Memory B cell (primary cell): ENCODE measurements around the gene ATP6AP1.

Experiments used
- ATAC-seq: fragments of 150-1000 bp; cut with Tn5 transposase; 2 replicates; pipeline ENCODE4 v1.10.0; 2021; ENCODE audit warnings: low read depth, mild to moderate bottlenecking, moderate library complexity
- DNase-seq, 2 donors: peaks; one replicate each; pipeline ENCODE4 v3.0.0; 2022; ENCODE audit warnings: low spot score in 2 of 2
- H3K27ac Mint-ChIP-seq: one replicate; pipeline ENCODE4 v1.8.0; 2022; ENCODE audit warnings: mild to moderate bottlenecking, moderate library complexity, mixed read lengths
- H3K27me3 Mint-ChIP-seq: one replicate; pipeline ENCODE4 v1.8.0; 2022; ENCODE audit warnings: mixed read lengths
- H3K36me3 Mint-ChIP-seq: one replicate; pipeline ENCODE4 v1.8.0; 2022; ENCODE audit warnings: mild to moderate bottlenecking, mixed read lengths
- H3K4me1 Mint-ChIP-seq: one replicate; pipeline ENCODE4 v1.8.0; 2022; ENCODE audit warnings: mixed read lengths
- H3K4me3 Mint-ChIP-seq: one replicate; pipeline ENCODE4 v1.8.0; 2022; ENCODE audit warnings: mild to moderate bottlenecking, moderate library complexity, mixed read lengths
- H3K9me3 Mint-ChIP-seq: one replicate; pipeline ENCODE4 v1.8.0; 2022; ENCODE audit warnings: mixed read lengths

The ATP6AP1 gene

GRCh38 chrX:154472685-154473632 lies 44.5 kb downstream of the ATP6AP1 start:
- no peak overlapping the region for H3K4me3 Mint-ChIP-seq
- H3K36me3 Mint-ChIP-seq, result peaks cover 5% of the 10 kb centered on the region
- ATAC-seq (no peak), DNase-seq (no peak)
- H3K9me3 Mint-ChIP-seq, result no peaks in the 10 kb centered on the region
- H3K27me3 Mint-ChIP-seq, result no peaks in the 10 kb centered on the region
- peak overlapping the region; percentile 51 for H3K27ac Mint-ChIP-seq
- no peaks in the 10 kb centered on the region for H3K4me1 Mint-ChIP-seq

- DNase-seq (no peak), ATAC-seq (no peak)
- no peak overlapping the region for H3K4me3 Mint-ChIP-seq
- H3K27me3 Mint-ChIP-seq, result no peaks in the 10 kb centered on the region
- no peak overlapping the region for H3K27ac Mint-ChIP-seq
- H3K36me3 Mint-ChIP-seq, result peaks cover 5% of the 10 kb centered on the region
- H3K4me1 Mint-ChIP-seq, result peaks cover 4% of the 10 kb centered on the region
- H3K9me3 Mint-ChIP-seq, result no peaks in the 10 kb centered on the region
These were observed 45.2 kb downstream of the ATP6AP1 start for GRCh38 chrX:154473683-154474082.

GRCh38 chrX:154476821-154477220 lies 48.3 kb downstream of the ATP6AP1 start:
- Mint-ChIP-seq H3K4me3 (no peak overlapping the region), H3K27ac (no peak overlapping the region), H3K4me1 (peaks cover 9% of the 10 kb centered on the region), H3K27me3 (no peaks in the 10 kb centered on the region), H3K9me3 (no peaks in the 10 kb centered on the region), H3K36me3 (peaks cover 3% of the 10 kb centered on the region)
- ATAC-seq, result no peak
- DNase-seq, result no peak

GRCh38 chrX:154477891-154478477 lies 49.5 kb downstream of the ATP6AP1 start:
- DNase-seq (no peak), ATAC-seq (no peak)
- peaks cover 2% of the 10 kb centered on the region for H3K36me3 Mint-ChIP-seq
- peak overlapping the region; percentile 95 for H3K27ac Mint-ChIP-seq
- H3K27me3 Mint-ChIP-seq, result no peaks in the 10 kb centered on the region
- H3K9me3 Mint-ChIP-seq, result no peaks in the 10 kb centered on the region
- peak overlapping the region; percentile 85 for H3K4me3 Mint-ChIP-seq
- peaks cover 13% of the 10 kb centered on the region for H3K4me1 Mint-ChIP-seq

- ATAC-seq (peak; percentile 85), DNase-seq (peak; percentile 94 to 97)
- H3K27ac Mint-ChIP-seq, result peak within 1 kb of the TSS; percentile 95
- H3K36me3 Mint-ChIP-seq, result no peaks in the 10 kb centered on the region
- H3K27me3 Mint-ChIP-seq, result no peaks in the 10 kb centered on the region
- peak within 1 kb of the TSS; percentile 85 for H3K4me3 Mint-ChIP-seq
- peaks cover 16% of the 10 kb centered on the region for H3K4me1 Mint-ChIP-seq
- H3K9me3 Mint-ChIP-seq, result no peaks in the 10 kb centered on the region
These were observed 50.5 kb downstream of the ATP6AP1 start, which contains the start of gene LAGE3 for GRCh38 chrX:154478728-154479622. Gene LAGE3 (minus strand): TSS chrX:154479281. CDS start chrX:154478915, 366 bp downstream.

GRCh38 chrX:154481195-154481594 lies 52.7 kb downstream of the ATP6AP1 start:
- DNase-seq, result no peak
- no peaks in the 10 kb centered on the region for H3K9me3 Mint-ChIP-seq
- H3K27me3 Mint-ChIP-seq, result no peaks in the 10 kb centered on the region
- H3K27ac Mint-ChIP-seq, result peak overlapping the region; percentile 68
- H3K4me1 Mint-ChIP-seq, result peaks cover 16% of the 10 kb centered on the region
- H3K36me3 Mint-ChIP-seq, result no peaks in the 10 kb centered on the region
- ATAC-seq, result no peak
- H3K4me3 Mint-ChIP-seq, result peak overlapping the region; percentile 32

GRCh38 chrX:154481911-154482601 lies 53.6 kb downstream of the ATP6AP1 start:
- no peaks in the 10 kb centered on the region for H3K36me3 Mint-ChIP-seq
- peak overlapping the region; percentile 11 for H3K4me3 Mint-ChIP-seq
- DNase-seq (no peak), ATAC-seq (no peak)
- no peaks in the 10 kb centered on the region for H3K9me3 Mint-ChIP-seq
- H3K4me1 Mint-ChIP-seq, result peaks cover 16% of the 10 kb centered on the region
- H3K27ac Mint-ChIP-seq, result peak overlapping the region; percentile 77
- H3K27me3 Mint-ChIP-seq, result no peaks in the 10 kb centered on the region

GRCh38 chrX:154482786-154483185 lies 54.3 kb downstream of the ATP6AP1 start:
- DNase-seq (no peak), ATAC-seq (no peak)
- no peak overlapping the region for H3K4me3 Mint-ChIP-seq
- H3K4me1 Mint-ChIP-seq, result peaks cover 16% of the 10 kb centered on the region
- H3K27me3 Mint-ChIP-seq, result no peaks in the 10 kb centered on the region
- no peak overlapping the region for H3K27ac Mint-ChIP-seq
- H3K9me3 Mint-ChIP-seq, result no peaks in the 10 kb centered on the region
- H3K36me3 Mint-ChIP-seq, result peaks cover under 1% of the 10 kb centered on the region

GRCh38 chrX:154483325-154483724 lies 54.8 kb downstream of the ATP6AP1 start:
- Mint-ChIP-seq H3K4me3 (peak overlapping the region; percentile 27), H3K27ac (no peak overlapping the region), H3K36me3 (peaks cover 4% of the 10 kb centered on the region), H3K27me3 (no peaks in the 10 kb centered on the region), H3K9me3 (no peaks in the 10 kb centered on the region), H3K4me1 (peaks cover 13% of the 10 kb centered on the region)
- ATAC-seq, result no peak
- no peak for DNase-seq

- Mint-ChIP-seq H3K4me3 (no peak overlapping the region), H3K36me3 (peaks cover 4% of the 10 kb centered on the region), H3K4me1 (peaks cover 11% of the 10 kb centered on the region), H3K27me3 (no peaks in the 10 kb centered on the region), H3K9me3 (no peaks in the 10 kb centered on the region), H3K27ac (no peak overlapping the region)
- DNase-seq (no peak), ATAC-seq (no peak)
These were observed 56.0 kb downstream of the ATP6AP1 start for GRCh38 chrX:154484255-154485149.

- no peak overlapping the region for H3K27ac Mint-ChIP-seq
- ATAC-seq (no peak), DNase-seq (no peak)
- H3K4me3 Mint-ChIP-seq, result peak overlapping the region; percentile 72
- H3K36me3 Mint-ChIP-seq, result peaks cover 4% of the 10 kb centered on the region
- H3K27me3 Mint-ChIP-seq, result no peaks in the 10 kb centered on the region
- H3K9me3 Mint-ChIP-seq, result no peaks in the 10 kb centered on the region
- peaks cover 13% of the 10 kb centered on the region for H3K4me1 Mint-ChIP-seq
These were observed 56.9 kb downstream of the ATP6AP1 start for GRCh38 chrX:154485150-154486051.

- peak; percentile 6 for ATAC-seq
- H3K27me3 Mint-ChIP-seq, result no peaks in the 10 kb centered on the region
- peaks cover 13% of the 10 kb centered on the region for H3K4me1 Mint-ChIP-seq
- peak overlapping the region; percentile 14 for H3K4me3 Mint-ChIP-seq
- H3K9me3 Mint-ChIP-seq, result no peaks in the 10 kb centered on the region
- H3K36me3 Mint-ChIP-seq, result peaks cover 4% of the 10 kb centered on the region
- DNase-seq, result peak in 1 of 2 donors; percentile 34
- H3K27ac Mint-ChIP-seq, result no peak overlapping the region
These were observed 57.5 kb downstream of the ATP6AP1 start for GRCh38 chrX:154486052-154486395.
